Measurements from ENCODE around the gene IGF1R.

IGF1R gene

GRCh38 chr15:98655732-98656131 is 7.4 kb downstream of the IGF1R start:
- Mint-ChIP-seq H3K4me1 (ENCODE audit: low read depth) (peaks cover 70% of the 10 kb centered on the region), H3K4me3 (no peak overlapping the region), H3K9me3 (ENCODE audit: low read depth) (no peaks in the 10 kb centered on the region), H3K36me3 (no peaks in the 10 kb centered on the region), H3K27me3 (no peaks in the 10 kb centered on the region), H3K27ac (no peak overlapping the region)

DNA sequence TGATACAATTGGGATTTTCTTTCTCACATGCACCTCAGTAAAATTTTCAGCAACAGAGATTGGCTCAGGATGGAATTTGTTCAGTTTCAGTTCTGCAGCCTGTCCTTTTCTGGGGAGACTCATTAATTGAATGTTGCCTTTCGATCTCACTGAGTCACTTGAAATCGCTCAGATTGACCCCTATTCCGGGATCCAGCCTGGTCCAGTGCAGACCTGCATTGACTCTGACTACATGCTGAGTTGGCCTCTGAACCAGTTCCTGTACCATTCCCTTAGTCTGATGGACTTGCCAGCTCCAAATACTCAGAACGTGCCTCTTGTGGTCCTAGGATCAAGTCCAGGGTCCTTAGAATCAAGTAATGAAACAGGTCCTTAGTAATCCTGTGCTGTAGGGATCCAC is 9.4 kb downstream of the IGF1R start:
- no peak overlapping the region for H3K4me3 Mint-ChIP-seq
- no peaks in the 10 kb centered on the region for H3K9me3 Mint-ChIP-seq (ENCODE audit: low read depth)
- H3K4me1 Mint-ChIP-seq (ENCODE audit: low read depth): peaks cover 58% of the 10 kb centered on the region
- no peaks in the 10 kb centered on the region for H3K36me3 Mint-ChIP-seq
- no peak overlapping the region for H3K27ac Mint-ChIP-seq
- H3K27me3 Mint-ChIP-seq: no peaks in the 10 kb centered on the region

- Mint-ChIP-seq H3K27me3 (no peaks in the 10 kb centered on the region), H3K36me3 (no peaks in the 10 kb centered on the region), H3K4me1 (ENCODE audit: low read depth) (peaks cover 60% of the 10 kb centered on the region), H3K27ac (no peak overlapping the region), H3K9me3 (ENCODE audit: low read depth) (no peaks in the 10 kb centered on the region), H3K4me3 (no peak overlapping the region)
Observed at GRCh38 chr15:98658831-98659699, 10.7 kb downstream of the IGF1R start.

GRCh38 chr15:98660055-98660454 is 11.7 kb downstream of the IGF1R start:
- H3K27me3 Mint-ChIP-seq: no peaks in the 10 kb centered on the region
- H3K36me3 Mint-ChIP-seq: no peaks in the 10 kb centered on the region
- peaks cover 55% of the 10 kb centered on the region for H3K4me1 Mint-ChIP-seq (ENCODE audit: low read depth)
- H3K27ac Mint-ChIP-seq: no peak overlapping the region
- no peak overlapping the region for H3K4me3 Mint-ChIP-seq
- no peaks in the 10 kb centered on the region for H3K9me3 Mint-ChIP-seq (ENCODE audit: low read depth)

DNA sequence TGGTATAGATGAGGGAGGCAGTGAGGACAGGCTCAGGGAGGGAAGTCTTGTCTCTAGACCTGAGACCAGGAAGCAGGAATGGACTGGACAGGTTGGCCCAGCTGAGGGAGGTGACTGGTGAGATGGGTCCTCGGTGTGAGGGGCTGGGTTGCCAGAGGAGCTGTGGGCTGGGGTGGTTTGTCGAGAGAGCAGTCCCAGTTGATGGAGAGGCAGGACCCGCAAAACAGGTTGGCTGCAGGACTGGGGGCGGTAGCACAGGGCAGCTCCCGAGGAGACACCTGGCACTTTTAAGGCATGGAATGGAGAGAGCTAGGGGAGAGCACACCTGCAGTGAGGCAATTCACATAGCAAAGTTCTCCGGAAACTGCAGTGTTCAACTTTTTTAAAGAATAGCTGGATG is 14.7 kb downstream of the IGF1R start:
- Mint-ChIP-seq H3K36me3 (no peaks in the 10 kb centered on the region), H3K9me3 (ENCODE audit: low read depth) (no peaks in the 10 kb centered on the region), H3K4me3 (no peak overlapping the region), H3K27ac (no peak overlapping the region), H3K27me3 (no peaks in the 10 kb centered on the region), H3K4me1 (ENCODE audit: low read depth) (peaks cover 62% of the 10 kb centered on the region)

DNA sequence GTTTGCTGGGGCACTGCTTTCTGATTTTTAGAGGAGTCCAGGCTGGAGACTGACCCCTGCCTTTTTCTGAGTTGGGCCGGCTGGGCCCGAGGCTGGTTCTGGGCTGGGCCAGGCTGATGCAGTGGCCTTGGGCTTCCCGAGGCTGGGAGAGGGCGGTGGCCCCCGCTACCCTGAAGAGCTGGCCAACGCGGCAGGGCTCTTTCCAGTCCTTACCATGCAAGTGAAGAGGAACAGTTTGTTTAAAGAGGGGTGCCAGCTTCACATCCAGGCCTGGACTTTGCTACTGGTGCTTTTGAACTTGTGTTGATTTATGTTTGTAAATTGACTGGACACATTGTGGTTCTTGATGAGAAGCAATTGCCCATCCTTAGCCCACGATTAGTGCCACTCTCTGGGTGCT is 15.3 kb downstream of the IGF1R start:
- no peak overlapping the region for H3K4me3 Mint-ChIP-seq
- no peaks in the 10 kb centered on the region for H3K27me3 Mint-ChIP-seq
- no peaks in the 10 kb centered on the region for H3K36me3 Mint-ChIP-seq
- peaks cover 63% of the 10 kb centered on the region for H3K4me1 Mint-ChIP-seq (ENCODE audit: low read depth)
- no peaks in the 10 kb centered on the region for H3K9me3 Mint-ChIP-seq (ENCODE audit: low read depth)
- H3K27ac Mint-ChIP-seq: no peak overlapping the region

DNA sequence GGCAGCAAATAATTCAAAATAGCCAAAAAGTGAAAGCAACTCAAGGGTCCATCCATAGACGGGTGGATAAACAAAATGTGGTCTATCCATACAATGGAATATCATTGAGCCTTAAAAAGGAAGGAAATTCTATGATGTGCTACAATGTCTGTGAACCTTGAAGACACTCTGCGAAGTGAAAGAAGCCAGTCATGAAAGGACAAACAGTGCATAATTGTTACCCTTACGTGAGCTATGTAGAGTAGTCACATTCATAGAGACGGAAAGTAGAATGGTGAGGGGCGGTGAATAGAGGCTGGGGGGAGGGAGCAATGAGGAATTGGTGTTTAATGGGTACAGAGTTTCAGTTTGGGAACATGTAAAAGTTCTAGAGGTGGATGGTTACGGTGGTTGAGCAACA is 18.1 kb downstream of the IGF1R start:
- H3K4me3 Mint-ChIP-seq: no peak overlapping the region
- no peaks in the 10 kb centered on the region for H3K27me3 Mint-ChIP-seq
- H3K36me3 Mint-ChIP-seq: no peaks in the 10 kb centered on the region
- no peak overlapping the region for H3K27ac Mint-ChIP-seq
- no peaks in the 10 kb centered on the region for H3K9me3 Mint-ChIP-seq (ENCODE audit: low read depth)
- H3K4me1 Mint-ChIP-seq (ENCODE audit: low read depth): peaks cover 81% of the 10 kb centered on the region

DNA sequence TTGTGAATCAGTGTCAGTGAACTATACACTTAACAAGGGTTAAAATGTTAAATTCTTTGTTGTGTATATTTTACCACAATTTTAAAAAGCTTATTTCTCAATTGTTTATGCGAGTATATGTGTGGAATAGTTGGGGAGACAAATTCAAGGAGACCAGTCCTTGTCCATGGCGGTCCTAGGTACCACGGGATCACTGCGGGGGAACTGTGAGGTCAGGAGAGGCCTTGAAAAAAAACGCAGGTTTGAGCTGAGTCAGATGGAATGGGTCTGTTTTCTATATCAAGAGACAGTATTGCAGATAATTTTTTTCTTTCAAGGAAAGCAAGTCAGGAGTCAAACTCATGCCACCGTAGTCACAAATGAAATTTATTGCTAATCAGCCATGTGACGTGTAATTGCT is 18.5 kb downstream of the IGF1R start:
- H3K36me3 Mint-ChIP-seq: no peaks in the 10 kb centered on the region
- no peak overlapping the region for H3K27ac Mint-ChIP-seq
- H3K4me3 Mint-ChIP-seq: no peak overlapping the region
- H3K27me3 Mint-ChIP-seq: no peaks in the 10 kb centered on the region
- H3K9me3 Mint-ChIP-seq (ENCODE audit: low read depth): no peaks in the 10 kb centered on the region
- peaks cover 85% of the 10 kb centered on the region for H3K4me1 Mint-ChIP-seq (ENCODE audit: low read depth)

GRCh38 chr15:98667521-98668179 is 19.3 kb downstream of the IGF1R start:
- H3K4me1 Mint-ChIP-seq (ENCODE audit: low read depth): peaks cover 83% of the 10 kb centered on the region
- no peaks in the 10 kb centered on the region for H3K27me3 Mint-ChIP-seq
- no peak overlapping the region for H3K4me3 Mint-ChIP-seq
- H3K27ac Mint-ChIP-seq: peak overlapping the region; percentile 4
- H3K36me3 Mint-ChIP-seq: no peaks in the 10 kb centered on the region
- H3K9me3 Mint-ChIP-seq (ENCODE audit: low read depth): no peaks in the 10 kb centered on the region

GRCh38 chr15:98668566-98669308 is 20.4 kb downstream of the IGF1R start:
- Mint-ChIP-seq H3K27ac (peak overlapping the region; percentile 46), H3K4me1 (ENCODE audit: low read depth) (peaks cover 84% of the 10 kb centered on the region), H3K36me3 (no peaks in the 10 kb centered on the region), H3K27me3 (no peaks in the 10 kb centered on the region), H3K9me3 (ENCODE audit: low read depth) (no peaks in the 10 kb centered on the region), H3K4me3 (peak overlapping the region; percentile 36)

DNA sequence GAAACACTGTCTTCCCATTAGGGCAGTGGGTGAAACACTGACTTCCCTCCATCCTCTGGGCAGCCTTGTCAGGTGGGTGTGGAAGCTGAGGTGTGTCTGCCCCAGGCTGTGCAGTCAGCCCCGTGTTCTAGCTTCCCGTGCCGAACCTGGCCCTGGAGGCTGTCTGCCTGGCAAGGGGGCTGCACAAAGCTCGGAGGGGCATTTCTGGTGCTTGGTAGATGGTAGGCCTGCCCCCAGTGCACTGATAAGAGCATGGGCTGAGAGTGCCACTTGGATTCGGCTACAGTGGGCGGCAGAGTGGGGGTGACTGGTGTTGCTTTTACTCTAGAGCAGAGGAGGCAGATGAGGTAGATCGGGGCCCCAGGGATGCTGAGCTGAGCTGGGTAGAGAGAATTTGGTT is 21.3 kb downstream of the IGF1R start:
- Mint-ChIP-seq H3K27ac (no peak overlapping the region), H3K36me3 (no peaks in the 10 kb centered on the region), H3K9me3 (ENCODE audit: low read depth) (no peaks in the 10 kb centered on the region), H3K4me1 (ENCODE audit: low read depth) (peaks cover 83% of the 10 kb centered on the region), H3K4me3 (peak overlapping the region; percentile 4), H3K27me3 (no peaks in the 10 kb centered on the region)

DNA sequence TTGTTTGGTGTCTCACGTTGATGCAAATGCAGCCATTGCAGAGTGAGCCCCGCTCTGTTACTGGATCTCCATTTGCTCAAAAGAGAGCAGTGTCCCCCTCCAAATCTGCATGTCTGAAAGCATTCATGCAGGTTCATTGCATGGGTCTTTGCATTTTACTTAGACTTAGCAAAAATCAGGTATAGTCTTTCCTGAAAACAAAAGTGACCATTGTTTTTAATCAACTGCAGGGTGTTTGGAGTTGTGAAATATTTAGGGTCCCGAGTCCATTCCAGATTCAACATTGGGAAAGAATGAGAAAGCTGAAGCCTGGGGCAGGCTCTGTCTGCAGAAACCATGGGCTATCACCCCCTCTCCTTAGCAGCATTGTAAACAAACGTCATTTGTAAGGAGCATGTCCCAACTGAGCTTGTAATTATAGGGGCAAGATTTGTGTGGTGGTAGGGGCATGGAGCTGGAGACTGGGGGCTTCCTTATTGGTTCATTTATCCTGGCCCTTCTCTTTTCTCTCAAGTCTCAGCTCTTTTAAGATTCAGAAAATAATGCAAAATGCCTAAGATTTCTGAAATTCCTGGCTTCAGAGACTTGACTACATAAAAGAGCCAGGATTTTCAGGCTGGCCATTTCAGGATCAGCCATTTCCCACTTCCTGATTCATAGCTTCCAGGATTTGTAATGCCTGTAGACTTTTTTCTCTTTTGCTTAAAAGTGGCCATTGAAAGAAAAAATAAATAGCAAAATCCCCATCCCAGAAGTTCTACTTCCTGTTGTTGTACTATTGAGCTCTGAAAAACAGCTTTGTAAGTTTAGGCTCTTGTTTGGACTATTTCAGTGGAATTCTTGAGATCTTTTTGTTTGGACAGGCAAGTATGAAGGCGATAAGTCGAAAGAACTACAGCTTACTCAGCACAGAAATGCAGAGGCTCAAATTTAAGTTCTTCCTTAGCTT is 23.0 kb downstream of the IGF1R start:
- Mint-ChIP-seq H3K27me3 (no peaks in the 10 kb centered on the region), H3K36me3 (peaks cover under 1% of the 10 kb centered on the region), H3K4me3 (no peak overlapping the region), H3K4me1 (ENCODE audit: low read depth) (peaks cover 79% of the 10 kb centered on the region), H3K9me3 (ENCODE audit: low read depth) (no peaks in the 10 kb centered on the region), H3K27ac (no peak overlapping the region)

- H3K4me1 Mint-ChIP-seq (ENCODE audit: low read depth): peaks cover 75% of the 10 kb centered on the region
- H3K27me3 Mint-ChIP-seq: no peaks in the 10 kb centered on the region
- H3K36me3 Mint-ChIP-seq: peaks cover 3% of the 10 kb centered on the region
- no peaks in the 10 kb centered on the region for H3K9me3 Mint-ChIP-seq (ENCODE audit: low read depth)
- no peak overlapping the region for H3K4me3 Mint-ChIP-seq
- no peak overlapping the region for H3K27ac Mint-ChIP-seq
Observed at GRCh38 chr15:98673133-98673532, 24.8 kb downstream of the IGF1R start.

GRCh38 chr15:98674336-98674735 is 26.0 kb downstream of the IGF1R start:
- no peaks in the 10 kb centered on the region for H3K27me3 Mint-ChIP-seq
- H3K4me3 Mint-ChIP-seq: no peak overlapping the region
- H3K36me3 Mint-ChIP-seq: peaks cover 3% of the 10 kb centered on the region
- no peak overlapping the region for H3K27ac Mint-ChIP-seq
- H3K4me1 Mint-ChIP-seq (ENCODE audit: low read depth): peaks cover 70% of the 10 kb centered on the region
- H3K9me3 Mint-ChIP-seq (ENCODE audit: low read depth): no peaks in the 10 kb centered on the region
